Mucosa of descending colon (tissue), 3 donors: ENCODE measurements around the gene PRSS8. TPM values are rescaled to one million over a fixed set of nuclear protein-coding genes. Genes with fewer than 3 reads are reported as not detected.

Experiments used
- ATAC-seq: fragments of 200-7000 bp; cut with Tn5 transposase; one replicate; pipeline ENCODE4 v1.9.1; 2020; ENCODE audit warnings: mild to moderate bottlenecking, moderate library complexity
- DNase-seq, 3 donors: peaks; one replicate each; pipeline ENCODE4 v3.0.0-alpha.2; 2020
- H3K36me3 ChIP-seq: fragments of 200-600 bp; one replicate; pipeline ENCODE4 v1.8.0; 2021; ENCODE audit warnings: low read depth, mild to moderate bottlenecking
- H3K4me1 ChIP-seq: fragments of 200-600 bp; one replicate; pipeline ENCODE4 v1.8.0; 2021; ENCODE audit warnings: low read depth, mild to moderate bottlenecking
- H3K4me3 ChIP-seq: fragments of 200-600 bp; one replicate; pipeline ENCODE4 v1.8.0; 2021; ENCODE audit warnings: mild to moderate bottlenecking
- H3K9me3 ChIP-seq: fragments of 200-600 bp; one replicate; pipeline ENCODE4 v1.8.0; 2021; ENCODE audit warnings: mild to moderate bottlenecking
- CTCF ChIP-seq: fragments of 200-600 bp; IDR thresholded peaks from one replicate; pipeline ENCODE4 v1.8.0; 2022; ENCODE audit warnings: antibody characterized with exemption, mild to moderate bottlenecking
- intact Hi-C, 2 donors: fragments of 100-400 bp; cut with DNase I in 1 of 2; cut with micrococcal nuclease in 1 of 2; formaldehyde crosslinking; loops; one replicate each; pipeline versions ENCODE4 v1.11.0 to v1.11.1; 2022; cut with DNase I, micrococcal nuclease
- total RNA-seq, 3 donors: library from RNA; stranded (reverse); fragmentation: NEBNext Ultra II Directional in 2 of 3; extraction: Animal tissue kit (Norgen Biotek cat#: 25700) in 2 of 3; gene quantifications; one replicate each; pipeline versions ENCODE4 v1.2.1 to v1.2.4, GENCODE V29; 2021 to 2023
- donor health status: DM: no; HTN: no; CAD: no; lungs with moderate emphysema.
- donor health status: DM: no; HTN: no; CAD: no.
- donor health status: DM: no; HTN: yes; CAD: no.

PRSS8 gene
- total RNA-seq, 3 donors from 2014 or later, result 163 to 482 (median 422) TPM

GRCh38 chr16:31131841-31132271, 3.7 kb downstream of the PRSS8 start:
- intact Hi-C loops, result no loop called here
- Histone ChIP-seq H3K36me3 (no peaks in the 10 kb centered on the region), H3K9me3 (no peaks in the 10 kb centered on the region), H3K4me1 (peaks cover 71% of the 10 kb centered on the region), H3K4me3 (no peak overlapping the region)
- DNase-seq (peak; percentile 82 to 84 (median 83)), ATAC-seq (peak; percentile 60)
- TF ChIP-seq CTCF, result no peak

- ATAC-seq (no peak), DNase-seq (peak in 1 of 3 donors; percentile 59)
- Histone ChIP-seq H3K4me1 (peaks cover 67% of the 10 kb centered on the region), H3K36me3 (no peaks in the 10 kb centered on the region), H3K9me3 (no peaks in the 10 kb centered on the region), H3K4me3 (no peak overlapping the region)
- intact Hi-C loops, result no loop called here
- no peak for TF ChIP-seq CTCF
Observed at GRCh38 chr16:31131416-31131815, 4.1 kb downstream of the PRSS8 start.

GRCh38 chr16:31130899-31131298, 4.6 kb downstream of the PRSS8 start:
- H3K4me1 ChIP-seq, result peaks cover 67% of the 10 kb centered on the region
- TF ChIP-seq CTCF, result no peak
- H3K36me3 ChIP-seq, result no peaks in the 10 kb centered on the region

GRCh38 chr16:31130336-31130891, 5.1 kb downstream of the PRSS8 start:
- no peak for TF ChIP-seq CTCF
- H3K36me3 ChIP-seq, result no peaks in the 10 kb centered on the region
- H3K4me3 ChIP-seq, result no peak overlapping the region
- peaks cover 67% of the 10 kb centered on the region for H3K4me1 ChIP-seq
- intact Hi-C loops, result no loop called here
- H3K9me3 ChIP-seq, result no peaks in the 10 kb centered on the region
- ATAC-seq (peak; percentile 0), DNase-seq (peak in 2 of 3 donors; percentile 58 to 64)

More at GRCh38 chr16:31130899-31131298, 4.6 kb downstream of the PRSS8 start:
- ATAC-seq (peak; percentile 70), DNase-seq (peak; percentile 90 to 95 (median 92))
- H3K9me3 ChIP-seq, result no peaks in the 10 kb centered on the region
- intact Hi-C loops, result no loop called here
- H3K4me3 ChIP-seq, result no peak overlapping the region

GRCh38 chr16:31129568-31130335, 5.8 kb downstream of the PRSS8 start:
- Histone ChIP-seq H3K9me3 (no peaks in the 10 kb centered on the region), H3K36me3 (no peaks in the 10 kb centered on the region), H3K4me3 (no peak overlapping the region), H3K4me1 (peaks cover 67% of the 10 kb centered on the region)
- DNase-seq, result peak in 2 of 3 donors; percentile 70 to 76
- intact Hi-C loops, result no loop called here
- no peak for TF ChIP-seq CTCF
- no peak for ATAC-seq
